Stimulated activated CD8-positive, alpha-beta memory T cell treated with anti-CD3 and anti-CD28 coated beads, Interleukin-7, amount 100 ng/mL, for 48 hours (primary cell): ENCODE measurements around the gene PELI3.
"Not testable (repeated sequence)": the region's sequence is repeated elsewhere in the genome, so short reads cannot be mapped to it uniquely, and the experiment has no call there.

Experiments used
- DNase-seq, 2 donors: peaks; one replicate each; pipeline ENCODE4 v3.0.0-alpha.2; 2020; ENCODE audit warnings: low read depth in 1 of 2; ENCODE audit errors: extremely low read depth in 1 of 2

PELI3 gene

GRCh38 chr11:66466225-66467033 is at the start of gene PELI3:
Gene PELI3, plus strand, starts transcription at chr11:66466905. Its CDS starts 1,224 bp downstream, at chr11:66468129.
- DNase-seq = peak; percentile 75 to 83

- peak in 1 of 2 donors; percentile 14 for DNase-seq
Measured at GRCh38 chr11:66417000-66417399, 49.7 kb upstream of the PELI3 start.

GRCh38 chr11:66418168-66418985 is 48.3 kb upstream of the PELI3 start:
- DNase-seq = peak; percentile 58 to 79

- DNase-seq = no peak
Measured at GRCh38 chr11:66418986-66419308, 47.8 kb upstream of the PELI3 start.

GRCh38 chr11:66419825-66420224 is 46.9 kb upstream of the PELI3 start:
- DNase-seq = no peak

- no peak for DNase-seq
Measured at GRCh38 chr11:66420671-66421476, 45.8 kb upstream of the PELI3 start, which contains the start of gene NPAS4. Gene NPAS4, plus strand, starts transcription at chr11:66421035. Its CDS starts 145 bp downstream, at chr11:66421180.

- DNase-seq = peak; percentile 63 to 71
Measured at GRCh38 chr11:66421492-66422205, 45.1 kb upstream of the PELI3 start.

- DNase-seq = no peak
Measured at GRCh38 chr11:66426314-66426713, 40.4 kb upstream of the PELI3 start.

GRCh38 chr11:66428933-66429332 is 37.8 kb upstream of the PELI3 start:
- no peak for DNase-seq

GRCh38 chr11:66429983-66430602 is 36.6 kb upstream of the PELI3 start:
- DNase-seq = peak; percentile 28 to 60

GRCh38 chr11:66431287-66431686 is 35.4 kb upstream of the PELI3 start:
- not testable (repeated sequence) for DNase-seq

GRCh38 chr11:66431871-66432329 is 34.8 kb upstream of the PELI3 start:
- not testable (repeated sequence) for DNase-seq

GRCh38 chr11:66432597-66432996 is 34.1 kb upstream of the PELI3 start:
- no peak for DNase-seq

GRCh38 chr11:66437979-66438503 is 28.7 kb upstream of the PELI3 start:
- DNase-seq = no peak

- peak; percentile 63 to 80 for DNase-seq
Measured at GRCh38 chr11:66438504-66439466, 27.9 kb upstream of the PELI3 start, which contains the start of gene MRPL11. Gene MRPL11, minus strand, starts transcription at chr11:66438848. Its CDS starts 94 bp downstream, at chr11:66438754.

GRCh38 chr11:66440101-66440939 is 26.4 kb upstream of the PELI3 start:
- not testable (repeated sequence) for DNase-seq

GRCh38 chr11:66440940-66441282 is 25.8 kb upstream of the PELI3 start:
- DNase-seq = not testable (repeated sequence)
